ENCODE data around the gene RAI1.

Gene RAI1

GRCh38 chr17:17724307-17725010, 43.2 kb downstream of the RAI1 start:
- peaks cover 0 to 21% of the 10 kb centered on the region in 2 experiments; a peak in 2 of 3 replicates for H3K36me3 ChIP-seq (ENCODE audit: control insufficient read depth in 2 of 2, insufficient read depth in 1 of 2, low read length in 2 of 2)
- peak overlapping the region; percentile 84 for H3K27ac ChIP-seq (ENCODE audit: extremely low read depth, low read depth, low read length)
- TF ChIP-seq IKZF3 (tag by site-specific recombination; IDR thresholded peaks at IDR 0.05) (0 out of 2 replicates have a peak, but pooled peaks have one; percentile 38), ZNF558 (tag by site-specific recombination; IDR thresholded peaks at IDR 0.05) (no peak)
- CTCF ChIA-PET = interaction anchor here (0.6 kb wide), 1 partner anchor 416 kb away, joined by 5 read pairs; no protein-coding TSS in a partner anchor
- POLR2A ChIA-PET = interaction anchor here (0.6 to 1.0 kb wide), 3 partner anchors 11 to 112 kb away, joined by 3 to 4 read pairs (median 3); partner anchors contain the start of gene SREBF1
- H3K4me3 ChIP-seq (ENCODE audit: low read depth, low read length) = peak overlapping the region; percentile 52
- H3K9me3 ChIP-seq (ENCODE audit: control insufficient read depth, insufficient read depth, low read depth, low read length) = no peaks in the 10 kb centered on the region
- H3K4me1 ChIP-seq (ENCODE audit: control insufficient read depth, insufficient read depth, low read length) = peaks cover 15% of the 10 kb centered on the region

GRCh38 chr17:17725011-17725751, 43.9 kb downstream of the RAI1 start:
- peak overlapping the region; percentile 52 for H3K4me3 ChIP-seq (ENCODE audit: low read depth, low read length)
- peaks cover 0 to 21% of the 10 kb centered on the region in 2 experiments; a peak in 2 of 3 replicates for H3K36me3 ChIP-seq (ENCODE audit: control insufficient read depth in 2 of 2, insufficient read depth in 1 of 2, low read length in 2 of 2)
- H3K27ac ChIP-seq (ENCODE audit: extremely low read depth, low read depth, low read length) = no peak overlapping the region
- POLR2A ChIA-PET = interaction anchor here (0.6 to 1.0 kb wide), 4 partner anchors 12 to 111 kb away, joined by 3 to 6 read pairs (median 4); partner anchors contain the start of gene SREBF1
- TF ChIP-seq ZNF341 (tag by site-specific recombination; IDR thresholded peaks at IDR 0.05; ENCODE audit: low read depth) (peak; percentile 66), ZNF704 (tag by site-specific recombination; IDR thresholded peaks at IDR 0.05) (no peak)
- no peaks in the 10 kb centered on the region for H3K9me3 ChIP-seq (ENCODE audit: control insufficient read depth, insufficient read depth, low read depth, low read length)
- CTCF ChIA-PET = interaction anchor here (0.6 to 1.4 kb wide), 2 partner anchors 25 to 416 kb away, joined by 4 to 5 read pairs; no protein-coding TSS in a partner anchor
- H3K4me1 ChIP-seq (ENCODE audit: control insufficient read depth, insufficient read depth, low read length) = peaks cover 14% of the 10 kb centered on the region

- no peaks in the 10 kb centered on the region for H3K9me3 ChIP-seq (ENCODE audit: control insufficient read depth, insufficient read depth, low read depth, low read length)
- no peak overlapping the region for H3K27ac ChIP-seq (ENCODE audit: extremely low read depth, low read depth, low read length)
- POLR2A ChIA-PET = interaction anchor here (0.6 kb wide), 1 partner anchor 39 kb away, joined by 6 read pairs; no protein-coding TSS in a partner anchor
- H3K4me3 ChIP-seq (ENCODE audit: low read depth, low read length) = no peak overlapping the region
- peaks cover 0 to 21% of the 10 kb centered on the region in 2 experiments; a peak in 2 of 3 replicates for H3K36me3 ChIP-seq (ENCODE audit: control insufficient read depth in 2 of 2, insufficient read depth in 1 of 2, low read length in 2 of 2)
- CTCF ChIA-PET = interaction anchor here (1.4 kb wide), 1 partner anchor 24 kb away, joined by 4 read pairs; no protein-coding TSS in a partner anchor
- H3K4me1 ChIP-seq (ENCODE audit: control insufficient read depth, insufficient read depth, low read length) = peaks cover 12% of the 10 kb centered on the region
- peak; percentile 63 for TF ChIP-seq ZFHX2 (tag by site-specific recombination; conservative IDR thresholded peaks at IDR 0.05)
- peak; percentile 56; the same call in 1 of the 2 replicates for TF ChIP-seq ZNF449 (tag by site-specific recombination; IDR thresholded peaks at IDR 0.05)
- no peak for TF ChIP-seq ZNF530 (tag by site-specific recombination; IDR thresholded peaks at IDR 0.05; ENCODE audit: low read depth)
- TF ChIP-seq ZNF341 (tag by site-specific recombination; IDR thresholded peaks at IDR 0.05; ENCODE audit: low read depth) = 0 out of 2 replicates have a peak, but pooled peaks have one; percentile 42
- TF ChIP-seq ZBTB17 (tag by site-specific recombination; IDR thresholded peaks at IDR 0.05) = no peak
- peak; percentile 55 for TF ChIP-seq PRDM10 (tag by site-specific recombination; IDR thresholded peaks at IDR 0.05)
- TF ChIP-seq ZNF366 (tag by site-specific recombination; conservative IDR thresholded peaks at IDR 0.05) = no peak
- no peak for TF ChIP-seq REPIN1 (tag by site-specific recombination; IDR thresholded peaks at IDR 0.05; ENCODE audit: low read depth)
- TF ChIP-seq ZNF521 (tag by site-specific recombination; IDR thresholded peaks at IDR 0.05) = no peak
- no peak for TF ChIP-seq OVOL3 (tag by site-specific recombination; IDR thresholded peaks at IDR 0.05)
- peak; percentile 59 for TF ChIP-seq ZIC2 (tag by site-specific recombination; IDR thresholded peaks at IDR 0.05)
- no peak for TF ChIP-seq BCL11B (tag by site-specific recombination; IDR thresholded peaks at IDR 0.05; ENCODE audit: low read depth)
- no peak for TF ChIP-seq ZNF132 (tag by site-specific recombination; IDR thresholded peaks at IDR 0.05; ENCODE audit: borderline replicate concordance)
- TF ChIP-seq ZNF18 (tag by site-specific recombination; IDR thresholded peaks at IDR 0.05) = no peak
- no peak for TF ChIP-seq ZNF211 (tag by site-specific recombination; IDR thresholded peaks at IDR 0.05; ENCODE audit: low read depth)
- TF ChIP-seq EGR2 (tag by site-specific recombination; IDR thresholded peaks at IDR 0.05; ENCODE audit: low read depth) = peak; percentile 29; the same call in 1 of the 2 replicates
Observed at GRCh38 chr17:17725752-17726457, 44.6 kb downstream of the RAI1 start.

Data from HEK293 (cell line).